ENCODE measurements around the gene MORC3. TPM values are rescaled to one million over a fixed set of nuclear protein-coding genes. Genes with fewer than 3 reads are reported as not detected.
"Not testable (repeated sequence)": the region's sequence is repeated elsewhere in the genome, so short reads cannot be mapped to it uniquely, and the experiment has no call there.

The MORC3 gene
- total RNA-seq, 1 experiment from 2014 or later, result 13.8 TPM

- H3K4me2 ChIP-seq (ENCODE audit: low read depth, low read length, poor library complexity, severe bottlenecking), result no peak overlapping the region
- H3K27me3 ChIP-seq (ENCODE audit: low read length), result no peaks in the 10 kb centered on the region
- no peak overlapping the region for H2AFZ ChIP-seq (ENCODE audit: low read length)
- no peak for DNase-seq
- H3K4me3 ChIP-seq (ENCODE audit: low read length), result no peak overlapping the region
- no peaks in the 10 kb centered on the region for H3K9me3 ChIP-seq (ENCODE audit: low read length)
- H4K20me1 ChIP-seq (ENCODE audit: insufficient read depth, low read depth, low read length), result no peaks in the 10 kb centered on the region
- H3K9me2 ChIP-seq (replicated peaks; ENCODE audit: insufficient read depth, low read length), result no peaks in the 10 kb centered on the region
- no peaks in the 10 kb centered on the region for H3K79me2 ChIP-seq (ENCODE audit: low read length)
- no peak overlapping the region for H3K27ac ChIP-seq (ENCODE audit: low read length)
- peaks cover 11% of the 10 kb centered on the region for H3K36me3 ChIP-seq (ENCODE audit: insufficient read depth, low read length)
- H3K9ac ChIP-seq (ENCODE audit: low read length), result no peak overlapping the region
- no peaks in the 10 kb centered on the region for H3K4me1 ChIP-seq (ENCODE audit: low read length)
These were observed 35.9 kb downstream of the MORC3 start for GRCh38 chr21:36355868-36356267.

GRCh38 chr21:36359185-36359584 is 39.2 kb downstream of the MORC3 start:
- H3K9me2 ChIP-seq (replicated peaks; ENCODE audit: insufficient read depth, low read length), result no peaks in the 10 kb centered on the region
- H3K4me3 ChIP-seq (ENCODE audit: low read length), result no peak overlapping the region
- no peaks in the 10 kb centered on the region for H3K79me2 ChIP-seq (ENCODE audit: low read length)
- peaks cover 11% of the 10 kb centered on the region; the same call in 1 of the 2 replicates for H3K36me3 ChIP-seq (ENCODE audit: insufficient read depth, low read length)
- H3K9ac ChIP-seq (ENCODE audit: low read length), result no peak overlapping the region
- H2AFZ ChIP-seq (ENCODE audit: low read length), result no peak overlapping the region
- no peaks in the 10 kb centered on the region for H3K9me3 ChIP-seq (ENCODE audit: low read length)
- H3K4me2 ChIP-seq (ENCODE audit: low read depth, low read length, poor library complexity, severe bottlenecking), result no peak overlapping the region
- H4K20me1 ChIP-seq (ENCODE audit: insufficient read depth, low read depth, low read length), result no peaks in the 10 kb centered on the region
- H3K4me1 ChIP-seq (ENCODE audit: low read length), result no peaks in the 10 kb centered on the region
- no peaks in the 10 kb centered on the region for H3K27me3 ChIP-seq (ENCODE audit: low read length)
- no peak for DNase-seq
- no peak overlapping the region for H3K27ac ChIP-seq (ENCODE audit: low read length)

DNA sequence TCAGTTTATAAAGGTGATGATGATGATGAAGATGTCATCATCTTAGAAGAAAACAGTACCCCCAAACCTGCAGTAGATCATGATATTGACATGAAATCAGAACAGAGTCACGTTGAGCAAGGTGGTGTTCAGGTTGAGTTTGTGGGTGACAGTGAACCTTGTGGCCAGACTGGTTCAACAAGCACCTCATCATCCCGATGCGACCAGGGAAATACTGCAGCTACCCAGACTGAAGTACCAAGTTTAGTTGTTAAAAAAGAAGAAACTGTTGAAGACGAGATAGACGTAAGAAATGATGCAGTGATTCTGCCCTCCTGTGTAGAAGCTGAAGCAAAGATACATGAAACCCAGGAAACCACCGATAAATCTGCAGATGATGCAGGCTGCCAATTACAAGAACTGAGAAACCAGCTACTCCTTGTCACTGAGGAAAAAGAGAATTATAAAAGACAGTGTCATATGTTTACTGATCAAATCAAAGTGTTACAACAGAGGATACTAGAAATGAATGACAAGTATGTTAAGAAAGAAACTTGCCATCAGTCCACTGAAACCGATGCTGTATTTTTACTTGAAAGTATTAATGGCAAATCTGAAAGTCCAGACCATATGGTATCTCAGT is 49.2 kb downstream of the MORC3 start:
- no peak for DNase-seq
- Histone ChIP-seq H2AFZ (ENCODE audit: low read length) (no peak overlapping the region), H3K36me3 (ENCODE audit: insufficient read depth, low read length) (peaks cover 32% of the 10 kb centered on the region), H3K4me3 (ENCODE audit: low read length) (no peak overlapping the region), H3K4me1 (ENCODE audit: low read length) (no peaks in the 10 kb centered on the region), H3K9me2 (replicated peaks; ENCODE audit: insufficient read depth, low read length) (no peaks in the 10 kb centered on the region), H3K4me2 (ENCODE audit: low read depth, low read length, poor library complexity, severe bottlenecking) (no peak overlapping the region), H3K9ac (ENCODE audit: low read length) (no peak overlapping the region), H3K79me2 (ENCODE audit: low read length) (no peaks in the 10 kb centered on the region), H3K9me3 (ENCODE audit: low read length) (no peaks in the 10 kb centered on the region), H4K20me1 (ENCODE audit: insufficient read depth, low read depth, low read length) (no peaks in the 10 kb centered on the region), H3K27ac (ENCODE audit: low read length) (no peak overlapping the region), H3K27me3 (ENCODE audit: low read length) (no peaks in the 10 kb centered on the region)

GRCh38 chr21:36375994-36376393 is 56.0 kb downstream of the MORC3 start:
- Histone ChIP-seq H3K27me3 (ENCODE audit: low read length) (no peaks in the 10 kb centered on the region), H3K79me2 (ENCODE audit: low read length) (no peaks in the 10 kb centered on the region), H3K9me3 (ENCODE audit: low read length) (no peaks in the 10 kb centered on the region), H3K36me3 (ENCODE audit: insufficient read depth, low read length) (peaks cover 19% of the 10 kb centered on the region), H4K20me1 (ENCODE audit: insufficient read depth, low read depth, low read length) (no peaks in the 10 kb centered on the region), H3K4me3 (ENCODE audit: low read length) (no peak overlapping the region), H2AFZ (ENCODE audit: low read length) (no peak overlapping the region), H3K9ac (ENCODE audit: low read length) (no peak overlapping the region), H3K4me2 (ENCODE audit: low read depth, low read length, poor library complexity, severe bottlenecking) (no peak overlapping the region), H3K9me2 (replicated peaks; ENCODE audit: insufficient read depth, low read length) (no peaks in the 10 kb centered on the region), H3K4me1 (ENCODE audit: low read length) (no peaks in the 10 kb centered on the region), H3K27ac (ENCODE audit: low read length) (no peak overlapping the region)
- no peak for DNase-seq

- Histone ChIP-seq H3K4me3 (ENCODE audit: low read length) (no peak overlapping the region), H4K20me1 (ENCODE audit: insufficient read depth, low read depth, low read length) (no peaks in the 10 kb centered on the region), H3K9me2 (replicated peaks; ENCODE audit: insufficient read depth, low read length) (no peaks in the 10 kb centered on the region), H2AFZ (ENCODE audit: low read length) (no peak overlapping the region), H3K27me3 (ENCODE audit: low read length) (no peaks in the 10 kb centered on the region), H3K9me3 (ENCODE audit: low read length) (no peaks in the 10 kb centered on the region), H3K27ac (ENCODE audit: low read length) (no peak overlapping the region), H3K36me3 (ENCODE audit: insufficient read depth, low read length) (peaks cover 15% of the 10 kb centered on the region), H3K9ac (ENCODE audit: low read length) (no peak overlapping the region), H3K4me1 (ENCODE audit: low read length) (no peaks in the 10 kb centered on the region), H3K4me2 (ENCODE audit: low read depth, low read length, poor library complexity, severe bottlenecking) (no peak overlapping the region), H3K79me2 (ENCODE audit: low read length) (no peaks in the 10 kb centered on the region)
- no peak for DNase-seq
These were observed 57.4 kb downstream of the MORC3 start for GRCh38 chr21:36377391-36377842.

- Histone ChIP-seq H3K27me3 (ENCODE audit: low read length) (no peaks in the 10 kb centered on the region), H3K9me2 (replicated peaks; ENCODE audit: insufficient read depth, low read length) (no peaks in the 10 kb centered on the region), H3K4me3 (ENCODE audit: low read length) (no peak overlapping the region), H3K36me3 (ENCODE audit: insufficient read depth, low read length) (peaks cover 11% of the 10 kb centered on the region; the same call in 1 of the 2 replicates), H4K20me1 (ENCODE audit: insufficient read depth, low read depth, low read length) (no peaks in the 10 kb centered on the region), H2AFZ (ENCODE audit: low read length) (no peak overlapping the region), H3K9me3 (ENCODE audit: low read length) (no peaks in the 10 kb centered on the region), H3K4me1 (ENCODE audit: low read length) (no peaks in the 10 kb centered on the region), H3K9ac (ENCODE audit: low read length) (no peak overlapping the region), H3K27ac (ENCODE audit: low read length) (no peak overlapping the region), H3K79me2 (ENCODE audit: low read length) (no peaks in the 10 kb centered on the region), H3K4me2 (ENCODE audit: low read depth, low read length, poor library complexity, severe bottlenecking) (no peak overlapping the region)
- DNase-seq, result no peak
These were observed 59.3 kb downstream of the MORC3 start for GRCh38 chr21:36379251-36379650.

- Histone ChIP-seq H3K9me3 (ENCODE audit: low read length) (no peaks in the 10 kb centered on the region), H3K27ac (ENCODE audit: low read length) (no peak overlapping the region), H3K4me2 (ENCODE audit: low read depth, low read length, poor library complexity, severe bottlenecking) (no peak overlapping the region), H2AFZ (ENCODE audit: low read length) (no peak overlapping the region), H3K27me3 (ENCODE audit: low read length) (no peaks in the 10 kb centered on the region), H3K79me2 (ENCODE audit: low read length) (peaks cover 11% of the 10 kb centered on the region), H3K36me3 (ENCODE audit: insufficient read depth, low read length) (peaks cover 4% of the 10 kb centered on the region; the same call in 1 of the 2 replicates), H3K9ac (ENCODE audit: low read length) (no peak overlapping the region), H3K4me3 (ENCODE audit: low read length) (no peak overlapping the region), H4K20me1 (ENCODE audit: insufficient read depth, low read depth, low read length) (no peaks in the 10 kb centered on the region), H3K4me1 (ENCODE audit: low read length) (peaks cover 9% of the 10 kb centered on the region), H3K9me2 (replicated peaks; ENCODE audit: insufficient read depth, low read length) (no peaks in the 10 kb centered on the region)
- DNase-seq, result no peak
These were observed 62.0 kb downstream of the MORC3 start for GRCh38 chr21:36381841-36382589.

- not testable (repeated sequence) for DNase-seq
These were observed 62.7 kb downstream of the MORC3 start for GRCh38 chr21:36382722-36383121.

More at GRCh38 chr21:36382722-36383121, 62.7 kb downstream of the MORC3 start:
- H3K9ac ChIP-seq (ENCODE audit: low read length); H3K27me3 ChIP-seq (ENCODE audit: low read length); H3K4me1 ChIP-seq (ENCODE audit: low read length); H3K27ac ChIP-seq (ENCODE audit: low read length); H3K4me2 ChIP-seq (ENCODE audit: low read depth, low read length, poor library complexity, severe bottlenecking); H4K20me1 ChIP-seq (ENCODE audit: insufficient read depth, low read depth, low read length); H3K36me3 ChIP-seq (ENCODE audit: insufficient read depth, low read length); H3K9me2 ChIP-seq (replicated peaks; ENCODE audit: insufficient read depth, low read length); H2AFZ ChIP-seq (ENCODE audit: low read length); H3K4me3 ChIP-seq (ENCODE audit: low read length); H3K9me3 ChIP-seq (ENCODE audit: low read length): not testable (repeated sequence)
- peaks cover 15% of the 10 kb centered on the region for H3K79me2 ChIP-seq (ENCODE audit: low read length)

Data from Karpas-422 (cell line).